GM10266 (cell line): ENCODE data around the gene PFKFB4.

Source experiments
- DNase-seq: peaks from one replicate; pipeline ENCODE4 v3.0.0; 2012; ENCODE audit errors: extremely low spot score
- TF ChIP-seq, protein P1 (sequence below): IDR thresholded peaks from 2 replicates; pipeline ENCODE4 v1.5.1; 2012; ENCODE audit warnings: mild to moderate bottlenecking, low read depth; ENCODE audit not compliant: control insufficient read depth, insufficient read depth; ENCODE audit errors: missing control alignments

Gene PFKFB4

DNA sequence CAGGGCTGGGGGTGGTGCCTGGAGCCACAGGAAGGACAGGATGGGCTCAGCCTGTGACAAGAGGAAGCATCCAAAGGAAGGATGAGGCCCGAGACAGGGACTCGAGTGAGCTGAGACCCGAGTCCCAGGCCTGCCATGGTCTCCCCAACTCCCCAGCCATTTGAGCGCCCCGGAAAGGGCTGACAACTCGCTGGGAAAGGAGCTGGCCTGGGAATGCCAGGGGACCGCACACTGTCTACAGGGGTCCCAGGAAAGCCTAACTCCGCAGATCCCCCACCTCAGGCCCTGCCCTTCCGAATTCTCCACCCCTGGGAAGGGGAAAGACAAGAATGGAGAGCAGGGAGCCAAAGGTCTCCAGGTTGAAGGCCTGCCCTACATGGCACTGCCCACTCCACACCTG, 31.6 kb downstream of the PFKFB4 start:
- DNase-seq = no peak
- TF ChIP-seq, protein P1, sequence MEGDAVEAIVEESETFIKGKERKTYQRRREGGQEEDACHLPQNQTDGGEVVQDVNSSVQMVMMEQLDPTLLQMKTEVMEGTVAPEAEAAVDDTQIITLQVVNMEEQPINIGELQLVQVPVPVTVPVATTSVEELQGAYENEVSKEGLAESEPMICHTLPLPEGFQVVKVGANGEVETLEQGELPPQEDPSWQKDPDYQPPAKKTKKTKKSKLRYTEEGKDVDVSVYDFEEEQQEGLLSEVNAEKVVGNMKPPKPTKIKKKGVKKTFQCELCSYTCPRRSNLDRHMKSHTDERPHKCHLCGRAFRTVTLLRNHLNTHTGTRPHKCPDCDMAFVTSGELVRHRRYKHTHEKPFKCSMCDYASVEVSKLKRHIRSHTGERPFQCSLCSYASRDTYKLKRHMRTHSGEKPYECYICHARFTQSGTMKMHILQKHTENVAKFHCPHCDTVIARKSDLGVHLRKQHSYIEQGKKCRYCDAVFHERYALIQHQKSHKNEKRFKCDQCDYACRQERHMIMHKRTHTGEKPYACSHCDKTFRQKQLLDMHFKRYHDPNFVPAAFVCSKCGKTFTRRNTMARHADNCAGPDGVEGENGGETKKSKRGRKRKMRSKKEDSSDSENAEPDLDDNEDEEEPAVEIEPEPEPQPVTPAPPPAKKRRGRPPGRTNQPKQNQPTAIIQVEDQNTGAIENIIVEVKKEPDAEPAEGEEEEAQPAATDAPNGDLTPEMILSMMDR = no peak

DNA sequence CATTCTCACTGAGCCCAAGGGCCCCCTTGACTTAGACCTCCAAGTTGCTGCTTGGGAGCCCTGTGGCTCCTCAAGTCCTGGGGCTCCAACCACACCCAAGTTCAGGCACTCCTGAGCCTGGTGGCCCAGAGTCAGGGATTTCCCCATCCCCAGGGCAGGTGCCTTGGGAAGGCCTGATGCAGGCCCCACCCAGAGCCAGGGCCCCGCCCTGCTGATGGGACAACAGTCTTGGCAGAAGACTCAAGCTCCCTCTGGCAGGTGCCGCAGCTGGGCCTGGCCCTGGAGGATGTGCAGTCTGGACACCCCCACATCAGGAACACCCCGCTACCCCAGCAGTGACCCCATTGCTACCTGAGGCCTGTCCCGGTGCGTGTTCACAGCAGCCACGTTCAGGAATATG, 35.0 kb downstream of the PFKFB4 start:
- no peak for DNase-seq
- TF ChIP-seq, protein P1 = no peak

DNA sequence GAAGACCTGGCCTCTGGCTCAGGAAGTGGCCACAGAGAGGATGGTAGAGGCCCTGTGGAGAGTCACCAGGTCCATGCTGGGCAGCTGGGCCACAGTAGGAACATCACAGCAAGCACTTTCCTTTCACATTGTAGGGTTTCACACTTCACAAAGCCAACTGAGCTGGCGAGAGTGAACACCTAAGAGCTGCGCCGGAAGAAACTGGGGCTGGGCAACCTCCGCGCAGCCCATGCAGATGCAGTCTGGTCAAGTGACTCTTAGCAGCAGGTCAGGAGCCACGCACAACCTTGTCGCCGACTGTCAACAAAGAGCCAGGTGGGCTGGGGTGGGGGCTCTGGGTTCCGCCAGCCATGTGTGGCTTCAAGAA, 37.3 kb downstream of the PFKFB4 start:
- TF ChIP-seq, protein P1 = no peak
- DNase-seq = no peak

DNA sequence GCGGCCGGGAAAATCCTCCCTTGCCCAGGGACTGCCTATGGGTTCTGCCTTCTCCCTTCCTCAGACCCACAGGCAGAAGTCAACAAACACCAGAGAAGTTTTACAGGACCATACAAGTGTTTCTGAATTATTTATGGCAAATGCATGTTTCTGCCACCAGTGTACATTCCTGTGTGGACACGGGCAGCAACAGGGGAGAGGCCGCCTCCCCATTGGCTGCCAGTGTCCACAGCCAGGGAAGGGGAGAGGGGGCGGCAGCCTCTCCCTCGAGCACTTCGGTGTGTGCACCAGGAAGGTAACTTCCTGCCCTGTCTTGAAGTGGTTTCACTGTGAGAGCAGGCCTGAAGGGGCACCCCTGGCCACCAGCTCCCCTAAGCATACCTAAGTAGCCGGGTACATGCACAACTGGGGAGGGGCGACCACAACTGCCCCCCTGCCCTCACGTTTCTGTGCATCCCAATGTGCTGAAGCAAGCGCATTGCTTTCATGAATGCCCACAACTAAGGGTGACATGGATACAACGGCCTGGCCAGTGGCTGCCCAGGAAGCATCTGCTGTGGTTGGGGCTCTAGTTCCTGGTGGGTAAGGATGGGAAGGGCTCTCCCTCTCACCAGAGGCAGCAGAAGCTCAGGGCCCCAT, 37.8 kb downstream of the PFKFB4 start:
- TF ChIP-seq, protein P1 = no peak

DNA sequence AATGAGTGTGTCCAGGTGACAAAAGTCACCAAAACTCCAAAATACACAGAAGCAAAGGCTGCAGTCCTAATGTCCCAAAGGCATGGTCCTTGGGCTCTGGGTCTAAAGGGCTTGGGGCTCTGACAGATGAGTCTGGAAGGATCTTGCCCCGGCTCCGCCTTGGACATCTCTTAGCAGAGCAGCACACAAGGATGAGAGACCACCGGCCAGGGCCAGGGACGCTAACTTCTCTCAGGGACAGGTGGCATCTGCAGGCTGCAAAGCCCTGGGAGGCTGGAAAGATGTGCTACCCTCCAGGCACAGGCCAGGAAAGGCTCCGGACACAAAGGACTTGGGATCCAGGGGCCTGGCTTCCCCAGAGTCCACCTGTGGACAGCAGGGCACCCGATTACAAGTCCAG, 38.5 kb downstream of the PFKFB4 start:
- no peak for DNase-seq
- TF ChIP-seq, protein P1 = no peak

More for the DNA sequence above, 37.8 kb downstream of the PFKFB4 start:
- no peak for DNase-seq

DNA sequence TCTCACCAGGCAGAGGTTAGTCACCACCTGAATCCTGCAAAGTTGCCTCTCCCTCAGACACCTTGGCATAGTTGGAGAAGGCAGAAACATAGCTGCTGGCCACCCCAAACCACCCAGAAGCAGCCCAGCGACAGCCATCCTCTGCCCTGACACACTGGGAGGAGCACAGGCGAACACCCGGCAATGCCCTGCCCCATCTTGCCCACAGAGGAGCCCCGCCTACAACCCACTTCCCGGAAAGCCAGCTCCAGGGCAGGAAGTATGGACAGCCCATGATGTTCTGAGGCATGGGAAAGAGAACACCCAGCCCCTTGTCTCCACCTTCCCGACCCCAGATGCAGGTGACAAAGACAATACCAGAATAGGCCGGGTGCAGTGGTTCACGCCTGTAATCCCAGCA, 40.0 kb downstream of the PFKFB4 start:
- DNase-seq = no peak
- TF ChIP-seq, protein P1 = no peak

DNA sequence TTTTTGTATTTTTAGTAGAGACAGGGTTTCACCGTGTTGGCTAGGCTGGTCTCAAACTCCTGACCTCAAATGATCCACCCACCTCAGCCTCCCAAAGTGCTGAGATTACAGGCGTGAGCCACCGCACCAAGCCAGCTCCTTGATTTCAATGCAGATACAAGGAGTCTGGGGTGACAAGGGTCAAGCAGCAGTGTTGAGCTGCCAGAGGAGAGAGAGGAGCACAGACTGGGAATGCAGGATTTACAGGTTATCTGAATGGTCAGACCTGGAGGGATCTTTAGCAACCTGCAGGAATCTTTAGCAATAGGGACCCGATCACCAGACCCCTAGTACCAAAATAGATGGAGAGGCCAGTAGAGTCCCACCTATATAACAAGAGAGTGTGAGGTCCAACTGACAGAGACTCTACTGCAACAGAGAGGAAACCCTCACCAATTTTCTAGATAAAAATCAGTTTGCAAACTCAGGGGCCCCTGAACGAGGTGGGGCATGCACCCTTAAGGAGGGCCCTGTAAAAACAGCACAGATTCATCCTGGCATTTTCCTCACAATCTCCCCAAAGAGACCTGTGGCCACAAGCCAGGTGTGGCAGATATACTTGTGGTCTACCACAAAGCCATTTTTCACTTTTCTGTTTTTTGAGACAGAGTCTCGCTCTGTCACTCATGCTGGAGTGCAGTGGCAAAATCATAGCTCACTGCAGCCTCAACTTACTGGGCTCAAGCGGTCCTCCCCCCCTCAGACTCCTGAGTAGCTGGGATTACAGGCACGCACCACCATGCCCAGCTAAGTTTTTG, 42.0 kb downstream of the PFKFB4 start:
- TF ChIP-seq, protein P1 = no peak
- no peak for DNase-seq
